Measurements from ENCODE around the gene MAB21L1. TPM values are rescaled to one million over a fixed set of nuclear protein-coding genes. Genes with fewer than 3 reads are reported as not detected.

MAB21L1 gene
- total RNA-seq (not detected), total RNA-seq (0 reads per million in 2 donors)

GRCh38 chr13:35475960-35476943 is at the start of gene MAB21L1:
TSS of gene MAB21L1 (minus strand) at chr13:35476689. CDS start at chr13:35476138, 551 bp downstream.
- Mint-ChIP-seq H3K27ac (no peak within 1 kb of the TSS), H3K27me3 (peaks cover 56% of the 10 kb centered on the region), H3K36me3 (ENCODE audit: low read depth) (no peaks in the 10 kb centered on the region), H3K4me1 (peaks cover 18% of the 10 kb centered on the region), H3K4me3 (peak within 1 kb of the TSS; percentile 82)
- DNase-seq (no peak), ATAC-seq (no peak)
- H3K9me3 ChIP-seq (ENCODE audit: control insufficient read depth, low read length, poor library complexity, severe bottlenecking), result peaks cover 3% of the 10 kb centered on the region

GRCh38 chr13:35524171-35524570 is 47.7 kb upstream of the MAB21L1 start:
- no peak for DNase-seq
- no peak overlapping the region for H3K4me3 Mint-ChIP-seq
- no peaks in the 10 kb centered on the region for H3K4me1 Mint-ChIP-seq
- no peaks in the 10 kb centered on the region for H3K36me3 Mint-ChIP-seq (ENCODE audit: low read depth)
- H3K9me3 ChIP-seq (ENCODE audit: control insufficient read depth, low read length, poor library complexity, severe bottlenecking), result no peaks in the 10 kb centered on the region
- H3K27ac Mint-ChIP-seq, result no peak overlapping the region
- H3K27me3 Mint-ChIP-seq, result no peaks in the 10 kb centered on the region
- ATAC-seq, result no peak

- Mint-ChIP-seq H3K27me3 (no peaks in the 10 kb centered on the region), H3K27ac (no peak overlapping the region), H3K36me3 (ENCODE audit: low read depth) (no peaks in the 10 kb centered on the region), H3K4me1 (no peaks in the 10 kb centered on the region), H3K4me3 (no peak overlapping the region)
- no peaks in the 10 kb centered on the region for H3K9me3 ChIP-seq (ENCODE audit: control insufficient read depth, low read length, poor library complexity, severe bottlenecking)
- ATAC-seq, result no peak
- no peak for DNase-seq
These were observed 42.0 kb upstream of the MAB21L1 start for GRCh38 chr13:35518337-35518946.

- no peaks in the 10 kb centered on the region for H3K36me3 Mint-ChIP-seq (ENCODE audit: low read depth)
- H3K27ac Mint-ChIP-seq, result no peak overlapping the region
- no peaks in the 10 kb centered on the region for H3K9me3 ChIP-seq (ENCODE audit: control insufficient read depth, low read length, poor library complexity, severe bottlenecking)
- ATAC-seq, result no peak
- no peaks in the 10 kb centered on the region for H3K27me3 Mint-ChIP-seq
- H3K4me3 Mint-ChIP-seq, result no peak overlapping the region
- H3K4me1 Mint-ChIP-seq, result no peaks in the 10 kb centered on the region
- no peak for DNase-seq
These were observed 38.5 kb upstream of the MAB21L1 start for GRCh38 chr13:35514801-35515502.

GRCh38 chr13:35514061-35514477 is 37.6 kb upstream of the MAB21L1 start:
- H3K9me3 ChIP-seq (ENCODE audit: control insufficient read depth, low read length, poor library complexity, severe bottlenecking), result no peaks in the 10 kb centered on the region
- Mint-ChIP-seq H3K36me3 (ENCODE audit: low read depth) (no peaks in the 10 kb centered on the region), H3K4me3 (no peak overlapping the region), H3K4me1 (no peaks in the 10 kb centered on the region), H3K27ac (no peak overlapping the region), H3K27me3 (no peaks in the 10 kb centered on the region)
- no peak for ATAC-seq
- DNase-seq, result no peak

GRCh38 chr13:35512271-35512920 is 35.9 kb upstream of the MAB21L1 start:
- ATAC-seq (no peak), DNase-seq (no peak)
- H3K9me3 ChIP-seq (ENCODE audit: control insufficient read depth, low read length, poor library complexity, severe bottlenecking), result no peaks in the 10 kb centered on the region
- Mint-ChIP-seq H3K27me3 (no peaks in the 10 kb centered on the region), H3K4me3 (no peak overlapping the region), H3K4me1 (no peaks in the 10 kb centered on the region), H3K36me3 (ENCODE audit: low read depth) (no peaks in the 10 kb centered on the region), H3K27ac (no peak overlapping the region)

GRCh38 chr13:35502456-35502855 is 26.0 kb upstream of the MAB21L1 start:
- DNase-seq, result no peak
- H3K9me3 ChIP-seq (ENCODE audit: control insufficient read depth, low read length, poor library complexity, severe bottlenecking), result no peaks in the 10 kb centered on the region
- H3K36me3 Mint-ChIP-seq (ENCODE audit: low read depth), result no peaks in the 10 kb centered on the region
- no peak overlapping the region for H3K27ac Mint-ChIP-seq
- H3K27me3 Mint-ChIP-seq, result no peaks in the 10 kb centered on the region
- no peak for ATAC-seq
- H3K4me1 Mint-ChIP-seq, result no peaks in the 10 kb centered on the region
- no peak overlapping the region for H3K4me3 Mint-ChIP-seq

DNA sequence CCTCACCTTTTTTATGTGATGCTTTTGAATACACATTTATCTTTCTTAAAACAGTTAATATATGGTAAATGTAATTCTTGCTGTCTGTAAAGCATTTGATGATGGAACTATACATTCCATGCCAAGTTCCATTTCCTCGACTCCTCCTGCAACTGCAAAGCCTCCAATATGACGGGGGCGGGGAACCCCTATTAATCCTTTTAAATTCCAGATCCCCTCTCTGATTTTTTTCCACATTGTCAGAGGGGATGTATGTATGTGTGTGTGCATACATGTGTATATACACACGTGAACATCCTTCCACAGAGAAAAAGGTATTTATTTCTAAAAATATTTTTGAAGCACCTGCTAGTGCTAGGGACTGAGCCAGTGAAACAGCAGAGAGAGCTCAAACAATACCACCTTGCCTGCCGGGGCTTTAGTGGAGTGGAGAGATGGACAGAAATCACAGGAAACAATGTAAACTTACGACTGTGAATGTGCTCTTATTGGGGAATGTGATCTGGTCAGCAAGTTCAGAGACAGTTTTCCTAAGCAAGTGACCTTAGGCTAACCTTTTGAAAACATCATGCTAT is 25.3 kb upstream of the MAB21L1 start:
- ATAC-seq (no peak), DNase-seq (no peak)
- H3K36me3 Mint-ChIP-seq (ENCODE audit: low read depth), result no peaks in the 10 kb centered on the region
- H3K4me3 Mint-ChIP-seq, result no peak overlapping the region
- no peak overlapping the region for H3K27ac Mint-ChIP-seq
- no peaks in the 10 kb centered on the region for H3K27me3 Mint-ChIP-seq
- no peaks in the 10 kb centered on the region for H3K9me3 ChIP-seq (ENCODE audit: control insufficient read depth, low read length, poor library complexity, severe bottlenecking)
- H3K4me1 Mint-ChIP-seq, result no peaks in the 10 kb centered on the region

DNA sequence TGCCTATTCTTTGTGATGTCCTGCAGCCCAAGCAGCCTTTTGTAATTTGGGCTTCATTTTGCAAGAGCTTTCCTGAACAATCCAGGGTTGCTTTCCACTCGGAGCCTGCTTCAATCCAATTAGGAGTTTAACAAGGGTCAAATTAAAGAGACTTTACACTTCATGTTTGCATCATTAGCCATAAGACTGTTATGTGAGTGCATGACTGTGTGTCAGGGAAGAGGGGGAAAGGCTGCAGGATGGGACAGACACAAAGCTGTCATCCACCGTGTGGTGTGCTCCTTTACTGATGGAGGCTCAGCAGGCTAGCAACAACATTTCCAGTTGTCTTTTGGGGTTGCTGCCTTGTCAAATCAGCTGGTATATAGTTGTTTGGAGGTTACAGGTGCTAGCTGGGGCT is 23.7 kb upstream of the MAB21L1 start:
- no peaks in the 10 kb centered on the region for H3K9me3 ChIP-seq (ENCODE audit: control insufficient read depth, low read length, poor library complexity, severe bottlenecking)
- no peak for ATAC-seq
- H3K36me3 Mint-ChIP-seq (ENCODE audit: low read depth), result no peaks in the 10 kb centered on the region
- H3K4me1 Mint-ChIP-seq, result no peaks in the 10 kb centered on the region
- DNase-seq, result no peak
- no peaks in the 10 kb centered on the region for H3K27me3 Mint-ChIP-seq
- no peak overlapping the region for H3K27ac Mint-ChIP-seq
- H3K4me3 Mint-ChIP-seq, result no peak overlapping the region

- Mint-ChIP-seq H3K27me3 (no peaks in the 10 kb centered on the region), H3K4me3 (no peak overlapping the region), H3K36me3 (ENCODE audit: low read depth) (no peaks in the 10 kb centered on the region), H3K4me1 (no peaks in the 10 kb centered on the region), H3K27ac (no peak overlapping the region)
- no peaks in the 10 kb centered on the region for H3K9me3 ChIP-seq (ENCODE audit: control insufficient read depth, low read length, poor library complexity, severe bottlenecking)
- DNase-seq (no peak), ATAC-seq (no peak)
These were observed 23.2 kb upstream of the MAB21L1 start for GRCh38 chr13:35499676-35500075.

DNA sequence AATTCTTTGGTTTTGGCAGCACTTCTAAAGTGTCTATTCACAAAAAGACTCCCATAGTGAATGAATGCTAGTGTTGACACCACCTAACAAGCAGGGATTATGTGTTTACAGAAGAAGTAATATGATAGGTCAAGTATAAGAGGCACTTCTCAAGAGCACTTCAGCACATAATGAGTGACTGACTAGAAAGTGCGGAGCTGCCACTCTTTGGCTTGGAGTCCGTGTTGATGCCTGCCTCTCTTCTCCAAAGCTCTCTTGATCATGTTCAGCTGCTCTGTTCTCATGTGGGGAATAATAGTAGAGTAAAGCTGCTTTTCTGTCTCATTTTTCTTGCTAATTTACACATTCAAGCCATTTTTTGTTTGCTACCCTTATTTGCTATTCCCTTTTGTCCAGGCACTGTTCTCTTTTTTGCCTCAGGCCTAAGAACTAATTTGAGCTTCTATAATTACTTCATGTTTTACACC is 22.7 kb upstream of the MAB21L1 start:
- DNase-seq (no peak), ATAC-seq (no peak)
- Mint-ChIP-seq H3K27ac (no peak overlapping the region), H3K4me1 (no peaks in the 10 kb centered on the region), H3K27me3 (no peaks in the 10 kb centered on the region), H3K36me3 (ENCODE audit: low read depth) (no peaks in the 10 kb centered on the region), H3K4me3 (no peak overlapping the region)
- no peaks in the 10 kb centered on the region for H3K9me3 ChIP-seq (ENCODE audit: control insufficient read depth, low read length, poor library complexity, severe bottlenecking)

DNA sequence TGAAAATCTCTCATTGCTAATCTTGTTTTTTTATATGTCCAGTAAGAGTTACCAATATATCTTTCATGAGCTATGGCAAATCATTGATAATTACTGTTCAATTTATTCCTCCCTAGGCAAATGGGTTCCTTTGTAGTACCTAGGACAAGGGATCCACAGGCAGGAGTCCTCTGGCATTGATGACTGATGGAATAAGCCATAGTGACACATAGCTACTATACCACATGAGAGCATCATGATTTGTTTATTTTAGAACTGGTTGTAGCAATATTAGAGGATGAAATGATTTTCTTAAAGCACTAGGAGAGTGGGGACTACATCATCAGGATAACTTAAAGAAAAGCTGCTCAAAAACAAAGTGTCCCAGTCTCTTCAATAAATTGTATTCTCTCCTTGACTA is 21.7 kb upstream of the MAB21L1 start:
- no peaks in the 10 kb centered on the region for H3K27me3 Mint-ChIP-seq
- no peak overlapping the region for H3K27ac Mint-ChIP-seq
- DNase-seq (no peak), ATAC-seq (no peak)
- no peaks in the 10 kb centered on the region for H3K4me1 Mint-ChIP-seq
- no peaks in the 10 kb centered on the region for H3K9me3 ChIP-seq (ENCODE audit: control insufficient read depth, low read length, poor library complexity, severe bottlenecking)
- no peaks in the 10 kb centered on the region for H3K36me3 Mint-ChIP-seq (ENCODE audit: low read depth)
- H3K4me3 Mint-ChIP-seq, result no peak overlapping the region

All from T-helper 17 cell (primary cell).